ENCODE measurements around the gene CYGB.
A peak's percentile ranks its signal among the peaks of the same experiment; 100 is the strongest.

The CYGB gene

DNA sequence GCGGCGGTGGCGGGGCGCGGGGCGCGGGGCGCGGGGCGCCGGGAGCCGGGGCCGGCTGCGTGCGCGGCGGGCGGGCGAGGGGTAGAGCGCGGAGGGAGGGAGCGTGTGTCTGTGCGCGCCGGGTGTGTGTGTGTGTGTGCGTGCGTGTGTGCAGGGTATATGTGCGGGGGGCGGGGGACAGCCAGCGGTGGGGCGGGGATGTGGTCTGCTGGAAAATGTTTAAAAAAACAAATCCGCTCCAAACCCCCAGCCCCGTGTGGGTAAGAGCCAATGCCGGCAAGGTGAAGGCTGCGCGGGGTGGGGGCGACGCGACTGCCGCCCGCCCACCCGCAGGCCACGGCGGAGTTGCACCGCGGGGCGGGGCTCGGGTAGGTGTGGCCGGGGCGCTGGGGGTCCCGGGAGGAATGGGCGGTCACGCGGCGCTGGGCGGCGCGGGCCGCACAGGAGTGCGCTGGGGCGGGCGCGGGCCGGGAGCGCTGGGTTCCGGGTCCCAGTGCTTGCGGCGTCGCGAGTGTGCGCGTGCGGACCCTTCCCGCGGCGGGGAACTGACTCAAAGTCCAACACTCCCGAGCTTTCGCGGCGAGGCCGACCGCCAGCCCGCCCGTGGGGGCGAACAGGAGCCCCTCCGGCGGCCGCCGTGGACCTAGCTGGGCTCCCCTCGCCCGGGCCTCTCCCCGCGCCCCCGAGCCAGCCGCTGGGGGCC is at the start of gene CYGB:
Gene CYGB, minus strand, starts transcription at position 132 of the 703 bp plus-strand sequence. CDS start 167 bp downstream, outside the sequence.
- DNase-seq = no peak

GRCh38 chr17:76586741-76587487 is 49.4 kb upstream of the CYGB start:
- peak; percentile 87 for DNase-seq

GRCh38 chr17:76585649-76586593 is 48.4 kb upstream of the CYGB start, which contains the start of gene ST6GALNAC2:
TSS of gene ST6GALNAC2 (minus strand) at chr17:76585860. CDS start at chr17:76585808, 52 bp downstream.
- peak; percentile 51 for DNase-seq

DNA sequence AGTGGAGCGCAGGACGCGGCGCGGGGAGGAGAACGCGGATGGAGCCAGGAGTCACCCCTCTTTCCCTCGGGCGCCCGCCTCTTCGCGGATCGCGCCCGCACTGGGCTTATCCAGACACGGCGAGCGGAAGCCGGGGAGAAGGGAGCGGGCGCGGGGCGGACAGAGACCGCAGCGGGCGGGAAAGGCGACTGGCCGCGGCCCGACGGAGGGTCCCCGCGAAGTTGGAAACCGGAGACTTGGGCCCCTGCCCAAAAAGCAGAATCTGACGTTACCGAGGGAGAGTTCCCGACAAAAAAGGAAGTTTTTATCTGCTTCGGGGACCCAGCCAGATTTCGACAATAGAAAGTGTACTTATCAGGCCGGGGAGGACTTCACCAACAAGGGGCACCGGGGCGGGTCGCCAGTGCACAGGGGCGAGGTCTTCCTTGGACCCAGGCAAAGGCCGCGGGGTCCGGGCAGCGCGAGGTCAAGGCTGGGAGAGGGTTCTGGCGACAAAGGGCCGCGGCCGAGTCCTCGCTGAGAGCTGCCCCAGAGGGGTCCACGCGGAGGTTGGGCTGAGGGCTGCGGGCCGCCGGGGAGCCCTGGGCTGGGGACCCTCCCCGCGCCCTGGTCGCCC is 47.6 kb upstream of the CYGB start:
- no peak for DNase-seq

GRCh38 chr17:76584427-76585032 is 47.0 kb upstream of the CYGB start:
- no peak for DNase-seq

GRCh38 chr17:76582660-76583059 is 45.2 kb upstream of the CYGB start:
- no peak for DNase-seq

DNA sequence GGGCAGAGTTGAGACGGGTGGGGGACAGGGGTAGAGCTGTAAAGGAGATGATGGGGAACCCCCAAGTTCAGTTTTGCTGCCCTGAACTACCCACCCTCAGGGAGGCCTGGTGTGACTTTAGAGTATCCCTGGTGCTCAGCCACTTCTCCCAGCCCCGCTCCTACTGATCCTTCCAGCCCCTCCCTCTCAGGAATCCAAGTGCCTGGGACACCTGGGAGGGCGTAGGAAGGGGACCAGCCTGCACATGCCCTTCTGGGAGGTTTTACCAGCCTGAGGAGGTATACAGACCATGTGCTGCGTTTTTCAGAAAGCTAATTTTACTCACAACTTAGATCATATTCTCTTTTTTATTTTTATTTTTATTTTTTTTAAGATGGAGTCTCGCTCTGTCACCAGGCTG is 44.0 kb upstream of the CYGB start:
- no peak for DNase-seq

DNA sequence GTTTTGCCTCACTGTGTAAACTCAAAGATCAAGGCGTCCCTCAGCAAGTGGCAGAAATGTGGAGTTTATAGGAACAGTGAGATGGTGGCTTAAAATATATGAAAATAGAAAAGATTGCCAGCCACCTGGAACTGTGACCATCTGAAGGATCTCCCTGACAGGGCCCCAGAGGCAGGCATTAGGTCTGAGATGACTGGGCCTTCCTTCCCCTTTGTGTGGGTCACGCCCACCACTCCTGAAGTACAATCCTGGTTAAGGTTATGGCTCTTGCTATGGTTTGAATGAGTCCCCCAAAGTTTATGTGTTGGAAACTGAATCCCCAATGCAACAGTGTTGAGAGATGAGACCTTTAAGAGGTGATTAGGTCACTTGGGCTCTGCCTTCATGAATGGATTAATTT is 41.8 kb upstream of the CYGB start:
- DNase-seq = no peak

DNA sequence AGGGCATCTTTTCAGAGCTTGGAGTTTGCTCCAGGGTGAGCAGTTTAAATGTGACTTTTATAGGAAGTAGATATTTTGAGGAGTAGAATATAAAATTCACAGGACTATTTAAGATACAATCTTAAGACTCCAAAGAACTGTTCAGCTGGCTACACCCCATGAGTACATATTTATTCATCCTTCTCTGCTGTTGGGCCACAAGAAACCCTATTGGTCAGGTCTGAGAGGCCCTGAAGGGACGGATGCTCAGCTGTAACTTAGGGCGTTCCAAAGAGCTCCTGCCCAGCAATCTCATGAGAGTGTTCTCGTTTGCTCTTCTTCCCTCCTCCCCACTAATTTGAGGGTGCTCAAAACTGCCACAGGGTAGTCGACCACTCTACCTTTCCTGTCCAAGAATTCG is 40.9 kb upstream of the CYGB start:
- no peak for DNase-seq

GRCh38 chr17:76577876-76578275 is 40.4 kb upstream of the CYGB start:
- DNase-seq = no peak

GRCh38 chr17:76576189-76576588 is 38.7 kb upstream of the CYGB start:
- no peak for DNase-seq

DNA sequence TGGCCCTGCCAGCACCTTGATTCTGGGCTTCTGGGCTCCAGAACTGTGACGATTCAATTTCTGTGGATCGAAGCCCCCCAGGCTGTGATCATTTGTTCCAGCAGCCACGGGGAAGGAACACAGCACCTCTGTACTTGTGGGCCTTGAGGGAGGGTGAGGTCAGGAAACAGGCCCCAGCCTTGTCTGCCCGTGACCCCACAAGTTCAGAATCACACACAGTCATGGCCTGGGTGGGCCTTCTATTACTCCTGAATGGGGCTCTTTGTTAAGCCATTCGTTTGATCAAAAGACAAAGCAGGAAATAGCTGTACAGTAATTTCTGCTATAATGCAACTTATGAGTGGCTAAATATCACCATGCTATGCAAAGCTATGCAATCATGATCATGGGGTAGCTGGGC is 38.1 kb upstream of the CYGB start:
- no peak for DNase-seq

DNA sequence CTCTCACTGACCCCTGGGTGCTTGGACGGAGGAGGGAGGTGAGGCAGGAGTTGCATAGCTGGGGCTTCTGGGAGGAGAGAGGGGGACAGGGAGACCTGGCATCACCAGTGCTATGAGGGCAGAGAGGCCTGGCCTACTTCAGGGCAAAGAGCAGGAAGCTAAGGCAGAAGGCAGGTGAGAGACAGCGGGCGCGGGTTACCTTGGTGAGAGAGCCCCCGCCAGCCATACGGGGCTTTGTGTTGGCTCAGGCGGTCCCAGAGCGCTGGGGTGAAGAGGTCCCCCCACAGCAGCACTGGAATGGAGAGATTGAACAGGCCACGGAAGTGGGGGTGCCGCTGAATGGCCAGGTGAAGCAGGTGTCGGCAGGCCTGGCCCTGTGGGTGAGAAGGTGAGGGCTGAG is 36.7 kb upstream of the CYGB start:
- DNase-seq = no peak

GRCh38 chr17:76573096-76573495 is 35.6 kb upstream of the CYGB start:
- DNase-seq = no peak

GRCh38 chr17:76572201-76572910 is 34.8 kb upstream of the CYGB start:
- no peak for DNase-seq

GRCh38 chr17:76570877-76571471 is 33.5 kb upstream of the CYGB start:
- DNase-seq = no peak

DNA sequence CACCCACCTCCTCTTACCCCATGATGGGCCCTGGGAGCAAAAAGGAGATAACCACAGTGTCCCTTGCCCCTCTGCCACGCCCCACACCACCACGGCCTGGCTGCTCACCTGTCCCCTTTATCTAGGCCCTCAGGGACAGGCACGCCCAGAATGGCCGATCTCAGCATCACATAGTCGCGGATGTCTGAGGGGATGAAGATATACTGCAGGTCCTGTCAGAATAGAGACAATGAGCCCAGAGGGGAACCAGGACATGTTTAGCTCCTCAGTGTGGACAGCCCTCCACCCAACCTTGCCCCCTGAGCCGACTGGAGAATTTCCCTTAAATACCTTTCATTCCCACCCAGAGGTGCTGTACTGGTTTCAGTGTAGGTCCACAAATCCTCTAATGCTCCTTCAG is 32.9 kb upstream of the CYGB start:
- no peak for DNase-seq

DNA sequence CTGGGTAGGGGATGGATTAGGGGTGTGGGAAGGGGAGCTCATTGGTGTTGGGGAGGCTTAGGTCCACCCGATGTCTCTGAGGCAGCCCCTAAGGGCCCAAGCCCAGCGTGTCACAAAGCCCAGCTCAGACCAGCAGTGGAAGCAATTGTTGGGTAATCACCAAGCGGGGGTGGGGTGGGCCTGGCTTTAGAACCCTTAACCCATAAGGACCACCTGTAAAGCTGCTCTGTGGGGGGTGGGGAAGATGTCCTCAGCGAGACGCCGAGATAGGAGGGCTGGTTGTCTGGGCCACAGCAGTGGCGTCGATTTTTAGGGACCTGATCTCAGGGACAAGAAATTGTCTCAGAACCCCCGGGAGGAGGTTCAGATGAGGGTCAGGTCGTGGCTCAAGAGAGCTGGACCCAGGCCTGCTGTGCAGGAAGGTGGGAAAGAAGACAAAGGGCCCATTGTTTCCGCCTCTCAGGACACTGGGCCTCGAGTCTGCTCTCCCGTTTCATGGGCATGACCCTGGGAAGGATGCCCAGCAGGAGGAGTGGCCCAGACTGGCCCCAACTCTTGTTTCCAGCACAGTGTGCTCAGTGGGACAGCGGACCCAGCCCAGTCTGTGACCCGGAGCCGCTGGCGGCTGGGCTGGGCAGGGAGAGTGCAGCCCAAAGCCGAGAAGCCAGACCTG is 32.2 kb upstream of the CYGB start:
- DNase-seq = no peak

DNA sequence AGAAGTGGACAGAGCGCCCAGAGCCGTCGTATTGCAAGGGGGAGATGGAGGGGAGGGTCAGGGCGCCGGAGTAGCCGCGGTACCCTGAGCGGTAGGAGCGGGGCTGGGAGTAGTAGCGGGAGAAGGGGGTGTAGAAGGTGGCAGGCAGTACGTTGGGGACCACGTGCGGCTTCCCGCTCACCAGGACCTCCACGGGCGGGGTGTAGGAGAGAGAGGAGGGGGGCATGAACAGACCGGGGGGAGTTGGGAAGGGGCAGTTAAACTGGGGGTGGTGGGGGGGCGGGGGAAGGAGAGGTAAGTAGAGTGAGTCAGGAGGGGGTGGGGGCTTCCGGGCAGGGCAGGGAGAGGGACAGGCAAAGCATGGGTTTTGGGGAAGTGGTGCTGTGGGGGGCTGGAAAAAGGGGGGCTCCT is 31.3 kb upstream of the CYGB start:
- DNase-seq = no peak

- DNase-seq = no peak
Measured at GRCh38 chr17:76567634-76568432, 30.3 kb upstream of the CYGB start.
